ENCODE measurements around the gene ZFP92. TPM values are rescaled to one million over a fixed set of nuclear protein-coding genes. Genes with fewer than 3 reads are reported as not detected.

Gene ZFP92
- total RNA-seq, 1 donor from 2014 or later = 0.27 TPM

DNA sequence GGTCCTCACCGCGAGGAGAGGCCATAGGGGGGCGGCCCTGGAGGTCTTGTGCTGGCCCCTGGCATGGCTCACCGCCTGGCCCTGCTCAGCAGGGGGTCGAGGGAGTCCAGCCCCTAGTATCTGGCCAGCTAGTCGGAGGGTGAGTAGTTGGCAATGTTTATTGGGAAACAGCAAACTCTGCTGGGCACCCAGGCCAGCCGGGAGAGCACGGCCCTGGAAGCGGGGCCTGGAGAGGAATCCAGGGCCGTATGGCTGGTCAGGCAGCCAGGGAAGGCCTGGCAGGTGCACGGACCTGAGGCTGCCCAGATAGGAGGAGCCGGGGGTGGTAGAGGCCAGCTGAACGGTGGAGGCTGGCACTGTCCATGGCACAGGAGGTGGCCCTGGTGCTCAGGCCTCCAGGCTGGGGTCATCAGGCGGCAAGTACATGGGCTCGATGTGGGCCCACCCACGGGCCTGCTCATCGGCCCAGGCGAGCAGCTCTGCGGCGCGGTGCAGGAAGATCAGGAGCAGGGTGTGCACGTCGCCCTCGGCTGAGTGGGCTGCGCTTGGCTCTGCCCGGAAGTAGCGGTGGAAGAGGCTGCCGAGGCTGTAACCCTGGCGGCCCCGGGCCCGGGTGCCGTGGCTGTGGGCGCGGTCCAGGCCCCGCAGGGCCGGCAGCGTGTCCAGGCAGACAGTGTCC, 33.2 kb downstream of the ZFP92 start:
- no peak overlapping the region for H3K27ac ChIP-seq (ENCODE audit: low read depth, low read length)
- no peaks in the 10 kb centered on the region for H3K9me3 Mint-ChIP-seq (ENCODE audit: unreplicated experiment)
- no peak for FAIRE-seq

DNA sequence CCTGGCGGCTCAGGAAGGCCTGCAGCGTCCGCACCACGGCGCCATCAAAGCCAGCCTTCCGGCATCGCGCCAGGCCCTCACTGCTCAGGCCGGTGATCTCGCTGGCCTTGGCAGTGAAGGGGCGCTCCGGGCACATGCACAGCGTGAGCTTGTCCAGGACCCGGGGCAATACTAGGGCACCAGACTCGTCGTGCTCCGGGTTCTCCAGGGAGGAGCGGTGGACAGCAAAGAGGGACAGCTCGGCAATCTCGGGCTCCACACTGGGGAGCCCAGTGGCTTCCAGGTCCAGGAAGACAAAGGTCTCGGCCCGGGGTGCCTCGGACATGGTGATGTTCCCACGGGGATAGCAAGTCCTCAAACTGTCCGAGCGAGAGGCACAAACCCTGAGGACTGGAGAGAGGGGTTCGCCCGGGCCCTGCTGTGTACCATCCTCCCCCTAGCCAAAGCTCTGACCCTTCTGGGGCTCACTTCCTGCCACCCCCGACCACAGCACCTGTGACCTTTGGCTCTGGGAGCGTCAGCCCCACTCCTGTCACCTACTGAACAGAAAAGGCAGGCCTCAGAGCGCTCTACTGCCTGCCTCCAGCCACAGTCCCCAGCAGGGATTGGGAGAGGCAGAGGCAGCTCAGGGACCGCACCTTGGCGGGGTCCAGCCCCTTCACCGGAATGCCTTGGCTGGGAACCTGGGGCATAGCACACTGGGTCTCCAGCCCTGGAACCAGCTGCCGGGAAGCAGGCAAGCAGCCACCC, 34.0 kb downstream of the ZFP92 start:
- Histone ChIP-seq H3K4me1 (ENCODE audit: insufficient read depth, low read length) (no peaks in the 10 kb centered on the region), H3K27ac (ENCODE audit: low read depth, low read length) (no peak overlapping the region), H3K79me2 (ENCODE audit: insufficient read depth, low read length) (no peaks in the 10 kb centered on the region), H3K9ac (ENCODE audit: low read length) (no peak overlapping the region), H3K36me3 (ENCODE audit: insufficient read depth, low read length) (no peaks in the 10 kb centered on the region), H3K27me3 (ENCODE audit: insufficient read depth, low read length) (no peaks in the 10 kb centered on the region), H3K4me3 (ENCODE audit: insufficient read depth, low read depth, low read length) (no peak overlapping the region), H3K9me3 (ENCODE audit: insufficient read depth, low read depth, low read length) (no peaks in the 10 kb centered on the region), H2AFZ (ENCODE audit: low read depth, low read length) (no peak overlapping the region), H4K20me1 (ENCODE audit: insufficient read depth, low read length) (no peaks in the 10 kb centered on the region), H3K4me2 (ENCODE audit: low read length) (no peak overlapping the region)
- no peak for TF ChIP-seq EZH2 (IDR thresholded peaks at IDR 0.05; ENCODE audit: insufficient read depth, low read length)
- TF ChIP-seq, protein P1, sequence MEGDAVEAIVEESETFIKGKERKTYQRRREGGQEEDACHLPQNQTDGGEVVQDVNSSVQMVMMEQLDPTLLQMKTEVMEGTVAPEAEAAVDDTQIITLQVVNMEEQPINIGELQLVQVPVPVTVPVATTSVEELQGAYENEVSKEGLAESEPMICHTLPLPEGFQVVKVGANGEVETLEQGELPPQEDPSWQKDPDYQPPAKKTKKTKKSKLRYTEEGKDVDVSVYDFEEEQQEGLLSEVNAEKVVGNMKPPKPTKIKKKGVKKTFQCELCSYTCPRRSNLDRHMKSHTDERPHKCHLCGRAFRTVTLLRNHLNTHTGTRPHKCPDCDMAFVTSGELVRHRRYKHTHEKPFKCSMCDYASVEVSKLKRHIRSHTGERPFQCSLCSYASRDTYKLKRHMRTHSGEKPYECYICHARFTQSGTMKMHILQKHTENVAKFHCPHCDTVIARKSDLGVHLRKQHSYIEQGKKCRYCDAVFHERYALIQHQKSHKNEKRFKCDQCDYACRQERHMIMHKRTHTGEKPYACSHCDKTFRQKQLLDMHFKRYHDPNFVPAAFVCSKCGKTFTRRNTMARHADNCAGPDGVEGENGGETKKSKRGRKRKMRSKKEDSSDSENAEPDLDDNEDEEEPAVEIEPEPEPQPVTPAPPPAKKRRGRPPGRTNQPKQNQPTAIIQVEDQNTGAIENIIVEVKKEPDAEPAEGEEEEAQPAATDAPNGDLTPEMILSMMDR (IDR thresholded peaks at IDR 0.05; ENCODE audit: insufficient read depth, low read depth, low read length) = no peak
- H3K27ac Mint-ChIP-seq (ENCODE audit: unreplicated experiment) = no peak overlapping the region
- H3K9me3 Mint-ChIP-seq (ENCODE audit: unreplicated experiment) = no peaks in the 10 kb centered on the region
- H3K36me3 Mint-ChIP-seq (ENCODE audit: low read depth, unreplicated experiment) = peaks cover 2% of the 10 kb centered on the region
- DNase-seq (ENCODE audit: low read depth) (no peak), FAIRE-seq (no peak)
- H3K4me3 Mint-ChIP-seq (ENCODE audit: unreplicated experiment) = no peak overlapping the region
- H3K27me3 Mint-ChIP-seq (ENCODE audit: low read depth, unreplicated experiment) = peaks cover 5% of the 10 kb centered on the region
- no peaks in the 10 kb centered on the region for H3K4me1 Mint-ChIP-seq (ENCODE audit: low read depth, unreplicated experiment)

More for the DNA sequence above, 33.2 kb downstream of the ZFP92 start:
- Histone ChIP-seq H3K4me3 (ENCODE audit: insufficient read depth, low read depth, low read length) (no peak overlapping the region), H3K36me3 (ENCODE audit: insufficient read depth, low read length) (no peaks in the 10 kb centered on the region), H3K9me3 (ENCODE audit: insufficient read depth, low read depth, low read length) (no peaks in the 10 kb centered on the region), H3K4me1 (ENCODE audit: insufficient read depth, low read length) (no peaks in the 10 kb centered on the region), H2AFZ (ENCODE audit: low read depth, low read length) (no peak overlapping the region), H3K4me2 (ENCODE audit: low read length) (no peak overlapping the region), H3K9ac (ENCODE audit: low read length) (no peak overlapping the region), H3K27me3 (ENCODE audit: insufficient read depth, low read length) (no peaks in the 10 kb centered on the region), H3K79me2 (ENCODE audit: insufficient read depth, low read length) (no peaks in the 10 kb centered on the region), H4K20me1 (ENCODE audit: insufficient read depth, low read length) (no peaks in the 10 kb centered on the region)
- H3K27me3 Mint-ChIP-seq (ENCODE audit: low read depth, unreplicated experiment) = peaks cover 5% of the 10 kb centered on the region
- no peak overlapping the region for H3K27ac Mint-ChIP-seq (ENCODE audit: unreplicated experiment)
- no peaks in the 10 kb centered on the region for H3K4me1 Mint-ChIP-seq (ENCODE audit: low read depth, unreplicated experiment)
- no peak overlapping the region for H3K4me3 Mint-ChIP-seq (ENCODE audit: unreplicated experiment)
- DNase-seq (ENCODE audit: low read depth) = no peak
- TF ChIP-seq, protein P1 (IDR thresholded peaks at IDR 0.05; ENCODE audit: insufficient read depth, low read depth, low read length) = no peak
- TF ChIP-seq EZH2 (IDR thresholded peaks at IDR 0.05; ENCODE audit: insufficient read depth, low read length) = no peak
- H3K36me3 Mint-ChIP-seq (ENCODE audit: low read depth, unreplicated experiment) = no peaks in the 10 kb centered on the region

Data from astrocyte (in vitro differentiated cells and primary cell).